Measurements from ENCODE around the gene TCF20.

- TF ChIP-seq CTCF (IDR thresholded peaks at IDR 0.05; ENCODE audit: poor library complexity) (no peak), EZH2 (IDR thresholded peaks at IDR 0.05; ENCODE audit: borderline replicate concordance) (no peak), EZH2phosphoT487 (IDR thresholded peaks at IDR 0.05; ENCODE audit: low read depth, severe bottlenecking, unreplicated experiment) (no peak)
Measured at GRCh38 chr22:42296883-42297282, 26.4 kb upstream of the TCF20 start.

Measured in hepatocyte (in vitro differentiated cells).